ENCODE measurements around the gene CTU2.

Gene CTU2

GRCh38 chr16:88747588-88748301, 41.4 kb downstream of the CTU2 start:
- peak; percentile 15 for DNase-seq

GRCh38 chr16:88748364-88748763, 42.1 kb downstream of the CTU2 start:
- DNase-seq, result no peak

GRCh38 chr16:88749358-88749757, 43.1 kb downstream of the CTU2 start:
- no peak for DNase-seq

- DNase-seq, result no peak
These were observed 44.6 kb downstream of the CTU2 start for GRCh38 chr16:88750854-88751253.

- no peak for DNase-seq
These were observed 46.2 kb downstream of the CTU2 start for GRCh38 chr16:88752386-88753002.

GRCh38 chr16:88753191-88753590, 46.9 kb downstream of the CTU2 start:
- DNase-seq, result no peak

- DNase-seq, result no peak
These were observed 47.3 kb downstream of the CTU2 start for GRCh38 chr16:88753602-88754001.

- no peak for DNase-seq
These were observed 48.0 kb downstream of the CTU2 start for GRCh38 chr16:88754109-88754911.

GRCh38 chr16:88754912-88755744, 48.8 kb downstream of the CTU2 start:
- DNase-seq, result peak; percentile 45

- no peak for DNase-seq
These were observed 49.6 kb downstream of the CTU2 start for GRCh38 chr16:88755745-88756443.

GRCh38 chr16:88758227-88758943, 52.1 kb downstream of the CTU2 start:
- DNase-seq, result no peak

- DNase-seq, result no peak
These were observed 52.6 kb downstream of the CTU2 start for GRCh38 chr16:88758944-88759244.

GRCh38 chr16:88759245-88759975, 53.1 kb downstream of the CTU2 start:
- peak; percentile 79 for DNase-seq

- DNase-seq, result no peak
These were observed 53.7 kb downstream of the CTU2 start for GRCh38 chr16:88759976-88760350.

- DNase-seq, result no peak
These were observed 54.3 kb downstream of the CTU2 start for GRCh38 chr16:88760424-88761142.

- DNase-seq, result no peak
These were observed 54.8 kb downstream of the CTU2 start for GRCh38 chr16:88761143-88761534.

- no peak for DNase-seq
These were observed 55.5 kb downstream of the CTU2 start for GRCh38 chr16:88761830-88762229.

- no peak for DNase-seq
These were observed 56.1 kb downstream of the CTU2 start for GRCh38 chr16:88762258-88762870.

GRCh38 chr16:88762941-88763340, 56.6 kb downstream of the CTU2 start:
- DNase-seq, result no peak

- DNase-seq, result no peak
These were observed 57.3 kb downstream of the CTU2 start for GRCh38 chr16:88763502-88764053.
